ENCODE measurements around the gene ZDHHC24.

Gene ZDHHC24

GRCh38 chr11:66561178-66561974 lies 15.5 kb upstream of the ZDHHC24 start:
- H3K79me2 ChIP-seq (ENCODE audit: insufficient read depth, low read length) = no peaks in the 10 kb centered on the region
- H3K4me3 ChIP-seq (ENCODE audit: low read depth, low read length, poor library complexity, severe bottlenecking) = no peak overlapping the region
- no peak for TF ChIP-seq EZH2 (IDR thresholded peaks at IDR 0.05; ENCODE audit: borderline replicate concordance, low read length)
- TF ChIP-seq CTCF (IDR thresholded peaks at IDR 0.05; ENCODE audit: low read length) = no peak
- H3K27ac ChIP-seq (ENCODE audit: low read depth, low read length, poor library complexity, severe bottlenecking) = no peak overlapping the region
- H3K9me3 ChIP-seq (ENCODE audit: low read length) = no peaks in the 10 kb centered on the region
- no peak overlapping the region for H3K4me2 ChIP-seq (ENCODE audit: low read length)
- no peaks in the 10 kb centered on the region for H3K9me2 ChIP-seq (ENCODE audit: low read depth, low read length)
- H3F3A ChIP-seq (ENCODE audit: insufficient read depth, low read length) = no peaks in the 10 kb centered on the region
- H3K9ac ChIP-seq (ENCODE audit: low read length) = no peak overlapping the region
- H3K27me3 ChIP-seq (ENCODE audit: insufficient read depth, low read length) = peaks cover 4% of the 10 kb centered on the region; the same call in 1 of the 2 replicates
- no peaks in the 10 kb centered on the region for H4K20me1 ChIP-seq (ENCODE audit: insufficient read depth, low read length)
- H3K4me1 ChIP-seq (ENCODE audit: insufficient read depth, low read length, severe bottlenecking) = no peaks in the 10 kb centered on the region
- H3K36me3 ChIP-seq (ENCODE audit: insufficient read depth, low read length) = no peaks in the 10 kb centered on the region
- H2AFZ ChIP-seq (ENCODE audit: low read length) = no peak overlapping the region

- no peak overlapping the region for H3K4me2 ChIP-seq (ENCODE audit: low read length)
These were observed 14.2 kb upstream of the ZDHHC24 start for GRCh38 chr11:66559866-66560676.

More at GRCh38 chr11:66559866-66560676, 14.2 kb upstream of the ZDHHC24 start:
- Histone ChIP-seq H3K9me3 (ENCODE audit: low read length) (no peaks in the 10 kb centered on the region), H2AFZ (ENCODE audit: low read length) (no peak overlapping the region), H4K20me1 (ENCODE audit: insufficient read depth, low read length) (no peaks in the 10 kb centered on the region), H3K27ac (ENCODE audit: low read depth, low read length, poor library complexity, severe bottlenecking) (no peak overlapping the region), H3F3A (ENCODE audit: insufficient read depth, low read length) (no peaks in the 10 kb centered on the region), H3K4me1 (ENCODE audit: insufficient read depth, low read length, severe bottlenecking) (no peaks in the 10 kb centered on the region), H3K9ac (ENCODE audit: low read length) (no peak overlapping the region), H3K27me3 (ENCODE audit: insufficient read depth, low read length) (no peaks in the 10 kb centered on the region; the same call in 1 of the 2 replicates), H3K79me2 (ENCODE audit: insufficient read depth, low read length) (no peaks in the 10 kb centered on the region), H3K4me3 (ENCODE audit: low read depth, low read length, poor library complexity, severe bottlenecking) (no peak overlapping the region), H3K9me2 (ENCODE audit: low read depth, low read length) (no peaks in the 10 kb centered on the region), H3K36me3 (ENCODE audit: insufficient read depth, low read length) (no peaks in the 10 kb centered on the region)
- TF ChIP-seq EZH2 (IDR thresholded peaks at IDR 0.05; ENCODE audit: borderline replicate concordance, low read length) (no peak), CTCF (IDR thresholded peaks at IDR 0.05; ENCODE audit: low read length) (no peak)
